Measurements from ENCODE around the gene ELOVL7. TPM values are rescaled to one million over a fixed set of nuclear protein-coding genes. Genes with fewer than 3 reads are reported as not detected.
A peak's percentile ranks its signal among the peaks of the same experiment; 100 is the strongest.

The ELOVL7 gene
- total and polyA plus RNA-seq, 2 donors (not counting 1 experiment from before 2014, with no cell fraction given), result 0.21 to 0.54 TPM

- Histone ChIP-seq H2AFZ (ENCODE audit: insufficient read depth, low read depth, low read length, poor library complexity, severe bottlenecking) (no peak overlapping the region), H3K36me3 (replicated peaks in 1 of 2; ENCODE audit: control extremely low read depth in 1 of 2, control insufficient read depth in 1 of 2, extremely low read depth in 1 of 2, insufficient read depth in 2 of 2, low read length in 1 of 2) (no peaks in the 10 kb centered on the region), H3K4me2 (replicated peaks; ENCODE audit: low read depth, low read length, poor library complexity, severe bottlenecking) (peak overlapping the region; percentile 87), H3K4me3 (ENCODE audit: control extremely low read depth in 1 of 5, extremely low read depth in 1 of 5, insufficient read depth in 1 of 5, low read depth in 2 of 5, low read length in 4 of 5) (no peak overlapping the region), H3K4me1 (ENCODE audit: control insufficient read depth in 2 of 2, insufficient read depth in 2 of 2, low read length in 2 of 2) (peaks cover 11 to 12% of the 10 kb centered on the region in 2 donors), H3K27me3 (replicated peaks in 1 of 4; ENCODE audit: control extremely low read depth in 1 of 4, control insufficient read depth in 3 of 4, insufficient read depth in 4 of 4, low read length in 3 of 4) (peaks cover 0 to 28% (median 19%) of the 10 kb centered on the region in 4 experiments), H3K9me3 (ENCODE audit: control extremely low read depth in 1 of 3, control insufficient read depth in 2 of 3, insufficient read depth in 1 of 3, low read length in 2 of 3) (peaks cover 0 to 3% (median 0%) of the 10 kb centered on the region in 3 donors), H3K9ac (ENCODE audit: low read length) (no peak overlapping the region), H3K79me2 (ENCODE audit: control insufficient read depth, insufficient read depth, low read length) (no peaks in the 10 kb centered on the region), H4K20me1 (ENCODE audit: control insufficient read depth, insufficient read depth, low read length, poor library complexity, severe bottlenecking) (no peaks in the 10 kb centered on the region), H3K27ac (ENCODE audit: low read length in 2 of 2) (no peak overlapping the region)
- H3K4me1 Mint-ChIP-seq, result peaks cover 11% of the 10 kb centered on the region
- POLR2A ChIA-PET, result no interaction called here
- no peaks in the 10 kb centered on the region for H3K9me3 Mint-ChIP-seq (ENCODE audit: insufficient read depth)
- peaks cover 51% of the 10 kb centered on the region for H3K27me3 Mint-ChIP-seq
- TF ChIP-seq EZH2 (IDR thresholded peaks at IDR 0.05; ENCODE audit: borderline replicate concordance, insufficient read depth, low read depth, low read length, poor library complexity, severe bottlenecking) (no peak), CTCF (IDR thresholded peaks at IDR 0.05) (no peak)
- ATAC-seq (ENCODE audit: low read depth) (no peak), DNase-seq (no peak)
- CTCF ChIA-PET, result no interaction called here
- intact Hi-C loops (cut with micrococcal nuclease), result no loop called here
- no peak overlapping the region for H3K27ac Mint-ChIP-seq
- WGBS (ENCODE audit: insufficient coverage), result 42% methylated on average over 20 of the region's 26 CpGs
- H3K4me3 Mint-ChIP-seq, result peak overlapping the region; percentile 72
Measured at GRCh38 chr5:60842871-60843385, 1.1 kb downstream of the ELOVL7 start.

GRCh38 chr5:60841361-60841760 lies 2.7 kb downstream of the ELOVL7 start:
- DNase-seq (no peak), ATAC-seq (ENCODE audit: low read depth) (no peak)
- no peaks in the 10 kb centered on the region for H3K79me2 ChIP-seq (ENCODE audit: control insufficient read depth, insufficient read depth, low read length)
- no peaks in the 10 kb centered on the region for H4K20me1 ChIP-seq (ENCODE audit: control insufficient read depth, insufficient read depth, low read length, poor library complexity, severe bottlenecking)
- H3K27ac ChIP-seq (ENCODE audit: low read length in 2 of 2), result no peak overlapping the region
- peaks cover 11% of the 10 kb centered on the region for H3K4me1 Mint-ChIP-seq
- H2AFZ ChIP-seq (ENCODE audit: insufficient read depth, low read depth, low read length, poor library complexity, severe bottlenecking), result no peak overlapping the region
- H3K4me3 Mint-ChIP-seq, result no peak overlapping the region
- POLR2A ChIA-PET, result no interaction called here
- WGBS (ENCODE audit: insufficient coverage), result no CpG with 5 or more reads among the region's 2 CpGs
- TF ChIP-seq CTCF (IDR thresholded peaks at IDR 0.05), result no peak
- TF ChIP-seq EZH2 (IDR thresholded peaks at IDR 0.05; ENCODE audit: borderline replicate concordance, insufficient read depth, low read depth, low read length, poor library complexity, severe bottlenecking), result no peak
- H3K27me3 Mint-ChIP-seq, result peaks cover 45% of the 10 kb centered on the region
- no peaks in the 10 kb centered on the region for H3K9me3 Mint-ChIP-seq (ENCODE audit: insufficient read depth)
- peaks cover 11 to 12% of the 10 kb centered on the region in 2 donors for H3K4me1 ChIP-seq (ENCODE audit: control insufficient read depth in 2 of 2, insufficient read depth in 2 of 2, low read length in 2 of 2)
- H3K27me3 ChIP-seq (replicated peaks in 1 of 4; ENCODE audit: control extremely low read depth in 1 of 4, control insufficient read depth in 3 of 4, insufficient read depth in 4 of 4, low read length in 3 of 4), result peaks cover 0 to 28% (median 19%) of the 10 kb centered on the region in 4 experiments
- H3K4me2 ChIP-seq (replicated peaks; ENCODE audit: low read depth, low read length, poor library complexity, severe bottlenecking), result no peak overlapping the region
- peaks cover 0 to 3% (median 0%) of the 10 kb centered on the region in 3 donors for H3K9me3 ChIP-seq (ENCODE audit: control extremely low read depth in 1 of 3, control insufficient read depth in 2 of 3, insufficient read depth in 1 of 3, low read length in 2 of 3)
- intact Hi-C loops (cut with micrococcal nuclease), result no loop called here
- H3K4me3 ChIP-seq (ENCODE audit: control extremely low read depth in 1 of 5, extremely low read depth in 1 of 5, insufficient read depth in 1 of 5, low read depth in 2 of 5, low read length in 4 of 5), result no peak overlapping the region
- H3K9ac ChIP-seq (ENCODE audit: low read length), result no peak overlapping the region
- H3K27ac Mint-ChIP-seq, result no peak overlapping the region
- CTCF ChIA-PET, result no interaction called here
- no peaks in the 10 kb centered on the region for H3K36me3 ChIP-seq (replicated peaks in 1 of 2; ENCODE audit: control extremely low read depth in 1 of 2, control insufficient read depth in 1 of 2, extremely low read depth in 1 of 2, insufficient read depth in 2 of 2, low read length in 1 of 2)
